Trophoblast cell (in vitro differentiated cells and primary cell): Measurements from ENCODE around the gene C6orf163.

ENCODE experiments used
- DNase-seq, 2 donors: peaks; one replicate each; pipeline ENCODE4 v3.0.0-alpha.2; 2016
- H2AFZ ChIP-seq: 2 replicates; pipeline ENCODE4 v1.6.1; 2013; ENCODE audit warnings: low read length, moderate library complexity, mild to moderate bottlenecking; ENCODE audit not compliant: insufficient read depth, poor library complexity
- H2AK5ac ChIP-seq: 2 replicates; pipeline ENCODE4 v1.6.1; 2013; ENCODE audit warnings: mild to moderate bottlenecking, low read length
- H2BK120ac ChIP-seq: 2 replicates; pipeline ENCODE4 v1.6.1; 2013; ENCODE audit warnings: low read length, mild to moderate bottlenecking, moderate library complexity; ENCODE audit not compliant: insufficient read depth, poor library complexity
- H2BK12ac ChIP-seq: 2 replicates; pipeline ENCODE4 v1.6.1; 2013; ENCODE audit warnings: mild to moderate bottlenecking, low read length, moderate library complexity
- H2BK5ac ChIP-seq: 2 replicates; pipeline ENCODE4 v1.6.1; 2013; ENCODE audit warnings: low read length, low read depth, moderate library complexity, mild to moderate bottlenecking; ENCODE audit not compliant: poor library complexity
- H3K14ac ChIP-seq: 2 replicates; pipeline ENCODE4 v1.6.1; 2013; ENCODE audit warnings: mild to moderate bottlenecking, low read length
- H3K18ac ChIP-seq: 2 replicates; pipeline ENCODE4 v1.6.1; 2013; ENCODE audit warnings: mild to moderate bottlenecking, low read length
- H3K23ac ChIP-seq: 2 replicates; pipeline ENCODE4 v1.6.1; 2013; ENCODE audit warnings: low read length
- H3K27ac ChIP-seq: 2 replicates; pipeline ENCODE4 v1.5.1; 2013; ENCODE audit warnings: low read depth, mild to moderate bottlenecking, inconsistent platforms, low read length, moderate library complexity
- H3K27me3 ChIP-seq: 2 replicates; pipeline ENCODE4 v1.6.1; 2013; ENCODE audit warnings: inconsistent platforms, mild to moderate bottlenecking, low read length, moderate library complexity; ENCODE audit not compliant: insufficient read depth
- H3K36me3 ChIP-seq, 2 experiments: 1 replicate in 1 of 2; 2 replicates in 1 of 2; pipeline ENCODE4 v1.6.1; 2013; ENCODE audit warnings: low read length in 2 of 2, mild to moderate bottlenecking in 2 of 2, moderate library complexity in 1 of 2; ENCODE audit not compliant: insufficient read depth in 2 of 2, control insufficient read depth in 1 of 2
- H3K4ac ChIP-seq: 2 replicates; pipeline ENCODE4 v1.6.1; 2013; ENCODE audit warnings: low read depth, mild to moderate bottlenecking, low read length, moderate library complexity
- H3K4me1 ChIP-seq, 2 experiments: 1 replicate in 1 of 2; 2 replicates in 1 of 2; pipeline ENCODE4 v1.6.1; 2013; ENCODE audit warnings: low read length in 2 of 2, mild to moderate bottlenecking in 2 of 2, moderate library complexity in 1 of 2; ENCODE audit not compliant: insufficient read depth in 2 of 2, control insufficient read depth in 1 of 2
- H3K4me2 ChIP-seq: 2 replicates; pipeline ENCODE4 v1.6.1; 2013; ENCODE audit warnings: inconsistent platforms, mild to moderate bottlenecking, low read length, moderate library complexity
- H3K4me3 ChIP-seq: 2 replicates; pipeline ENCODE4 v1.5.1; 2013; ENCODE audit warnings: mild to moderate bottlenecking, low read depth, low read length, inconsistent platforms
- H3K79me1 ChIP-seq: one replicate; pipeline ENCODE4 v1.6.1; 2013; ENCODE audit warnings: low read length
- H3K79me2 ChIP-seq: 2 replicates; pipeline ENCODE4 v1.6.1; 2013; ENCODE audit warnings: low read length, mild to moderate bottlenecking; ENCODE audit not compliant: control insufficient read depth, insufficient read depth, poor library complexity
- H3K9ac ChIP-seq: 2 replicates; pipeline ENCODE4 v1.6.1; 2013; ENCODE audit warnings: mild to moderate bottlenecking, low read length
- H3K9me3 ChIP-seq: 2 replicates; pipeline ENCODE4 v1.6.1; 2013; ENCODE audit warnings: low read depth, mild to moderate bottlenecking, control low read depth, inconsistent platforms, low read length; ENCODE audit not compliant: insufficient read depth
- H4K12ac ChIP-seq: 2 replicates; pipeline ENCODE4 v1.6.1; 2013; ENCODE audit warnings: low read depth, mild to moderate bottlenecking, low read length, moderate library complexity
- H4K8ac ChIP-seq: 2 replicates; pipeline ENCODE4 v1.6.1; 2013; ENCODE audit warnings: low read depth, mild to moderate bottlenecking, low read length, moderate library complexity
- H4K91ac ChIP-seq: one replicate; pipeline ENCODE4 v1.6.1; 2013; ENCODE audit warnings: low read depth, mild to moderate bottlenecking, low read length, moderate library complexity
- WGBS: extraction: QIAGEN DNeasy Blood & Tissue Kit; methylation state at CpG from one replicate; pipeline ENCODE4 v1.1.7; 2013; ENCODE audit warnings: missing lambda C conversion rate; ENCODE audit not compliant: insufficient read length, insufficient coverage; ENCODE audit errors: extremely low coverage; 5-methylcytosine and 5-hydroxymethylcytosine counted together

Gene C6orf163

DNA sequence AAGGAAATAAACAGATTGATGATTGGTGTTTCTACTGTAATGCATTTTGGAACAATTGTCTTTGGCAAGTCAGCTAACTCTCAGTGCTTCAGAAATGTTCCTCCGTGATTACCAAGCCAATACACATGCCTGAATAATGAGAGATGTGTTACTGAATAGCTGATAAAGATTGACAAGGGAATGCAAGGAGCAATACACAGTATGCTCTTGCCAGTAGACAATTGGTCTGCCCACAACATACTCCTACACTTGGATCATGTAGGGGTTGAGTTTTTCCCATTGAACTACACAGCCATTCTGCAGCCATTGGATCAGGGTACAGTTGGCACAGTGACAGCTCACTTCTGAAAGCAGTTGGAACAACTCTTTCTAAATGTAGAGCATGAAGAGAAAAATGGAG is 9.9 kb upstream of the C6orf163 start:
- Histone ChIP-seq H3K18ac (no peak overlapping the region), H2AFZ (no peak overlapping the region), H3K79me1 (no peaks in the 10 kb centered on the region), H3K9me3 (no peaks in the 10 kb centered on the region), H2AK5ac (no peak overlapping the region), H4K8ac (no peak overlapping the region), H3K23ac (no peak overlapping the region), H3K14ac (no peak overlapping the region), H3K4me1 (peaks cover 0 to 3% of the 10 kb centered on the region in 2 experiments), H3K36me3 (no peaks in the 10 kb centered on the region), H3K4me2 (no peak overlapping the region), H3K79me2 (no peaks in the 10 kb centered on the region), H2BK120ac (no peak overlapping the region), H3K27me3 (no peaks in the 10 kb centered on the region), H4K91ac (no peak overlapping the region), H3K9ac (no peak overlapping the region), H3K4me3 (no peak overlapping the region), H4K12ac (no peak overlapping the region), H3K27ac (no peak overlapping the region), H3K4ac (no peak overlapping the region), H2BK5ac (no peak overlapping the region), H2BK12ac (no peak overlapping the region)
- no peak for DNase-seq
- no CpG with 5 or more reads among the region's 1 CpG for WGBS

DNA sequence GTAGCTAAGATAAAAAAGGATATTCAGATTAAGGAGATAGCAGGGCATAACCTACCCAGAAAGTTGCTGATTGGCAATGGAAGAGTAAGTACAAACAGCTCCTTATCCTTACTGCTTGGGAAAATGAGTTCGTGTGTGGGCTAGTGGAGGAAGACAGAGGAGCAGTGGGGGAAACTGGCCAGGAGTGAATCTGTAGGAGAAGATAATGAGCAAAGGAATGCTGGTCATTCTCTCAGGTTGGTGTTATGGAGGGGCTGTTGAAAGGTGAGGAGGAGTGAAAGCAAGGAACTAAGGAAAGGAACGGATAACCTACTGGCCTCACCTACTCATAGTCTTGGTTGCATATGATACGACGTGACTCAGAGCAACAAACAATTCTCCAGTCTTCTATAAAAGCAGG is 8.2 kb upstream of the C6orf163 start:
- H3K4ac ChIP-seq = no peak overlapping the region
- H2AFZ ChIP-seq = no peak overlapping the region
- no peak overlapping the region for H3K27ac ChIP-seq
- H3K27me3 ChIP-seq = no peaks in the 10 kb centered on the region
- no peak overlapping the region for H4K91ac ChIP-seq
- H3K4me3 ChIP-seq = no peak overlapping the region
- H2BK5ac ChIP-seq = no peak overlapping the region
- no peak overlapping the region for H4K12ac ChIP-seq
- no peaks in the 10 kb centered on the region for H3K36me3 ChIP-seq
- no peak overlapping the region for H2AK5ac ChIP-seq
- H3K9ac ChIP-seq = no peak overlapping the region
- H3K9me3 ChIP-seq = no peaks in the 10 kb centered on the region
- no peak overlapping the region for H3K4me2 ChIP-seq
- no peaks in the 10 kb centered on the region for H3K79me2 ChIP-seq
- no peak overlapping the region for H4K8ac ChIP-seq
- peaks cover 0 to 3% of the 10 kb centered on the region in 2 experiments for H3K4me1 ChIP-seq
- no peak overlapping the region for H2BK12ac ChIP-seq
- no peak overlapping the region for H2BK120ac ChIP-seq
- H3K79me1 ChIP-seq = no peaks in the 10 kb centered on the region
- WGBS = no CpG with 5 or more reads among the region's 4 CpGs
- no peak overlapping the region for H3K18ac ChIP-seq
- DNase-seq = no peak
- no peak overlapping the region for H3K23ac ChIP-seq
- H3K14ac ChIP-seq = no peak overlapping the region

DNA sequence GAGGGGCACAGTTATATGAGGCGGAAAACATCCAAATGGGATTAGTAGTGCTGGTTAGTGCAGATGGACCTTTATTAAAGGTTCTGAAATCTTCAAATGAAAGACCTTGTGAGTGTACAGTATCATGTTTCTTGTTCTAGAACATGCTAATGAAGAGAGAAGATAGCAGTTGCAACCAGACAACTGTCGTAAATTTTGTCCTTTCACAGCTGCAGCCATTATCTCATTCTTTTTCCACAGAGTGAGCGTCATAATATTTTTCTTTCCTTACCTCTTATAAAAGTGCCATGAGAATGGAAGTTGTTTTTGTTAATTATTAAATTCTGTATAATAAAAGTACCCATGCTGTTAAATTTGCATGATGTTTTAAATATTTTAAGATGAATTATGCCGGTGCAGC is 4.4 kb upstream of the C6orf163 start:
- no peaks in the 10 kb centered on the region for H3K27me3 ChIP-seq
- no peaks in the 10 kb centered on the region for H3K79me1 ChIP-seq
- no peak overlapping the region for H3K4me3 ChIP-seq
- H3K14ac ChIP-seq = no peak overlapping the region
- H3K4me1 ChIP-seq = peaks cover 0 to 3% of the 10 kb centered on the region in 2 experiments
- H3K4me2 ChIP-seq = no peak overlapping the region
- no peaks in the 10 kb centered on the region for H3K79me2 ChIP-seq
- no peak overlapping the region for H3K4ac ChIP-seq
- H4K12ac ChIP-seq = no peak overlapping the region
- no CpG with 5 or more reads among the region's 4 CpGs for WGBS
- no peak overlapping the region for H3K23ac ChIP-seq
- H3K9ac ChIP-seq = no peak overlapping the region
- DNase-seq = no peak
- no peak overlapping the region for H2AFZ ChIP-seq
- H3K18ac ChIP-seq = no peak overlapping the region
- no peaks in the 10 kb centered on the region for H3K36me3 ChIP-seq
- no peaks in the 10 kb centered on the region for H3K9me3 ChIP-seq
- no peak overlapping the region for H4K91ac ChIP-seq
- H2BK120ac ChIP-seq = no peak overlapping the region
- no peak overlapping the region for H3K27ac ChIP-seq
- H2AK5ac ChIP-seq = no peak overlapping the region
- H2BK12ac ChIP-seq = no peak overlapping the region
- no peak overlapping the region for H2BK5ac ChIP-seq
- H4K8ac ChIP-seq = no peak overlapping the region

DNA sequence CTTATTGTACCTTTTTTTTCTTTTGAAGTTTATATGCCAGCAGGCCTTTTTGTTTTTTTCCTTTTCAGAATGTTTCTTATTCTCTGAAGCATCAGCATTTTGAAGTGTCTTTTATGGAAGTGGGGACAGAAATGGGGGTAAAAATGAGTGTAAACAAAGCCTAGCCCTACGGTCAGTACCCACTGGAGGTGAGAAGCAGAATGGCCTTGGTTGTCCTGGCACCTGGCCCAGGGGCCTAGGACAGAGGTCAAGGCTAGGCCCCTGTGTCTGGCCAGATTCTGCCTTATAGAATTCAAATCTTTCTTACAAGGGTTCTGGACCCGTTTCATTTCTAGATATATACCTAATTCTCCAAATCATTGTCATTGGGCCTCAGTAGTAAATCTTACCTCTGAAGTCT is 3.5 kb upstream of the C6orf163 start:
- H3K4me2 ChIP-seq = no peak overlapping the region
- no peak overlapping the region for H3K9ac ChIP-seq
- H3K79me1 ChIP-seq = no peaks in the 10 kb centered on the region
- H3K27ac ChIP-seq = no peak overlapping the region
- H3K14ac ChIP-seq = no peak overlapping the region
- H2BK12ac ChIP-seq = no peak overlapping the region
- no peak overlapping the region for H2AFZ ChIP-seq
- no peak overlapping the region for H2BK5ac ChIP-seq
- peaks cover 0 to 3% of the 10 kb centered on the region in 2 experiments for H3K4me1 ChIP-seq
- no peak overlapping the region for H3K23ac ChIP-seq
- H3K27me3 ChIP-seq = no peaks in the 10 kb centered on the region
- WGBS = no CpG with 5 or more reads among the region's 2 CpGs
- no peak overlapping the region for H4K91ac ChIP-seq
- no peak overlapping the region for H3K18ac ChIP-seq
- no peak for DNase-seq
- no peak overlapping the region for H3K4ac ChIP-seq
- H2BK120ac ChIP-seq = no peak overlapping the region
- no peak overlapping the region for H2AK5ac ChIP-seq
- no peak overlapping the region for H4K8ac ChIP-seq
- no peak overlapping the region for H4K12ac ChIP-seq
- H3K4me3 ChIP-seq = no peak overlapping the region
- H3K36me3 ChIP-seq = no peaks in the 10 kb centered on the region
- no peaks in the 10 kb centered on the region for H3K9me3 ChIP-seq
- no peaks in the 10 kb centered on the region for H3K79me2 ChIP-seq
